ENCODE measurements around the gene NEURL1.

Gene NEURL1, protein sequence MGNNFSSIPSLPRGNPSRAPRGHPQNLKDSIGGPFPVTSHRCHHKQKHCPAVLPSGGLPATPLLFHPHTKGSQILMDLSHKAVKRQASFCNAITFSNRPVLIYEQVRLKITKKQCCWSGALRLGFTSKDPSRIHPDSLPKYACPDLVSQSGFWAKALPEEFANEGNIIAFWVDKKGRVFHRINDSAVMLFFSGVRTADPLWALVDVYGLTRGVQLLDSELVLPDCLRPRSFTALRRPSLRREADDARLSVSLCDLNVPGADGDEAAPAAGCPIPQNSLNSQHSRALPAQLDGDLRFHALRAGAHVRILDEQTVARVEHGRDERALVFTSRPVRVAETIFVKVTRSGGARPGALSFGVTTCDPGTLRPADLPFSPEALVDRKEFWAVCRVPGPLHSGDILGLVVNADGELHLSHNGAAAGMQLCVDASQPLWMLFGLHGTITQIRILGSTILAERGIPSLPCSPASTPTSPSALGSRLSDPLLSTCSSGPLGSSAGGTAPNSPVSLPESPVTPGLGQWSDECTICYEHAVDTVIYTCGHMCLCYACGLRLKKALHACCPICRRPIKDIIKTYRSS

DNA sequence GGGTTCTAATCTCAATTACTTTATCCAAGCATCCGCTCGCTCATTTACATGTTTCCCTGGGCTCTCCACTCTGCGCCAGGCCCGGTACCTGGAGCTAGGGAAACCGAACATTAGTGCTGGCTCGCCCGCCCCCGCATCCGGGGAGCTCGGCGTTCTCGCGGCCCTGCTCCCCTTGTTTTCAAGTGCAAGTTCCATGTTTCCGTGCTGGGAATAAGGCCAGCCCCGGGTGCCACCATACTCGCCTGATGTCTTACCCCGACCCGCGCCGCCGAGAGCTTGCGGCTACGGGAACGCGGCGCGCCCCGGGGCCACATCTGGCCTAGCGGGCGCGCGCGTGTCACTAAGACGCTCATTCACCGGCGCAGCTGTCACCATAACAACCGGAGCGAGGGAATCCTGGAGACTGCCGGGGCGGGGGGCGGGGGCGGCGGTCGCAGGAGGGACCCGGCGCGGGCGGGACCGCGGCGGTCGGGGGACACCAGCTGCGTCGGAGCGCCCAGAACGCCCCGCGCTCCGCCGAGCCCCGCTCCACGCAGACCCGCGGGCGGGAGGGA, at the start of gene NEURL1:
NEURL1 (plus strand) TSS at position 344 of the 554 bp plus-strand sequence. CDS start 683 bp downstream, outside the sequence.
- peak; percentile 11 for DNase-seq

DNA sequence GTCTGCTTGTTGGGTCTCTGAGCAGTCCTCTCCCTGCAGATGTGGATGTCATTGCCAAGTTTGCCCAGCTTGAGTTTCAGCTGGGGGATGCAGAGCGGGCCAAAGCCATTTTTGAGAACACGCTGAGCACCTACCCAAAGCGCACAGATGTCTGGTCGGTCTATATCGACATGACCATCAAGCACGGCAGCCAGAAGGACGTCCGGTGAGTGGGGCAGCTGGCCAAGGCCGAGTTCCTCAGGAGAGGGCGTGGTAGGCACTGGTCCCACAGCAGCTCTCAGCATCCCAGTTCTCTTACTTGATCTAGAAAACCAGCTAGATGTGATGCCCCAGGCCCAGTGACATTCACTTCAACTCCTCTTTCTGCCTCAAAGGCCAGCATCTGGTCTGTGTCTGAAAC, 49.0 kb upstream of the NEURL1 start:
- DNase-seq: no peak

DNA sequence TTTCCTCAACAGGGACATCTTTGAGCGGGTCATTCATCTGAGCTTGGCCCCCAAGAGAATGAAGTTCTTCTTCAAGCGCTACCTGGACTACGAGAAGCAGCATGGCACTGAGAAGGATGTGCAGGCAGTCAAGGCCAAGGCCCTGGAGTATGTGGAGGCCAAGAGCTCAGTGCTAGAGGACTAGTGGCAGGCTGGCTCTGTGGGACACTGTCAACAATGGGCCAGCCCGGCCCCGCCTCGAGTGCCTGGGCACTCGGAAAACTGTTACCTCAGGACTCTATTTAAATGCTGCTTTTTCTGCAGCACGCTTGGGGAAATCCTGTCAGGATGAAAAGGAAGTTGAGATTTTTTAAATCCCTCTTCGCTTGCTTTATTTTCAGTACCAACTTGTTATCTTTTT, 48.1 kb upstream of the NEURL1 start:
- no peak for DNase-seq

DNA sequence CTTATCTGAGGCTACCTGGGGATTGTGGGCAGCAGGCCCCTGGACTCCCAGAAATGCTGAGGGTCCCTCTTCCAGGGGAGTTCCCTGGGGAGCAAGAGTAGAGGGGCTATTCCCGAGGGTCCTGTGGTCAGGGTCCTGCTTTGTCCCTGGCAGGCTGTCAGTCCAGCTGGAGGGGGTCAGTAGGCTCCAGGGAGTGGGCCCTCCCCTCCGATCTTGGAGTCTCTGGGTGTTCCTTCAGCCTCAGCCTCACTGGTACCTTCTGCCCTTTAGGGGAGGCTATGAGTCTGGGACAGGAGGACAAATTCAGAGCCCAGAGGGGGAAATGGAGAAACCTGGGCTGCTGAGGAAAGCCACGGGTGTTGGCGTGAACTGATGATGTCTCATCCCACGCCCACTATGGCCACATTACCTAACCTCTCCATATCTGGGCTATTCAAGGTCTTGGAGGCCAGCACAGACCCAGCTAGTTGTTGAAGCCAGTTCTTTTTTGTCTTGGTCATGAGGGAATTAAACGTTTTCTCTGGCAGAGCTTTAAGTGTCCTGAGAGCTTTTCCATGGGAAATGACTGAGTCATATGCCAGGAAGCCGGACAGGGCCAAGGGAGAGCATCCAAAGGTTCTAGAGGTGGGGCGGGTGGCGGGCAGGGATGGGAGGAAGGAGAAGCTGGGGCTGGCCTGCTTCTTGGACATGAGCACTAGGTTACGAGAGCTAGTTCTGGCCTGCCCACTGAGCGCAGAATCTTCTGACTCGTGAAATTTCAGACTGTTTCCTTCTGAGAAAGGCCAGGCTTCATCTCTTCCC, 47.5 kb upstream of the NEURL1 start:
- DNase-seq: no peak

DNA sequence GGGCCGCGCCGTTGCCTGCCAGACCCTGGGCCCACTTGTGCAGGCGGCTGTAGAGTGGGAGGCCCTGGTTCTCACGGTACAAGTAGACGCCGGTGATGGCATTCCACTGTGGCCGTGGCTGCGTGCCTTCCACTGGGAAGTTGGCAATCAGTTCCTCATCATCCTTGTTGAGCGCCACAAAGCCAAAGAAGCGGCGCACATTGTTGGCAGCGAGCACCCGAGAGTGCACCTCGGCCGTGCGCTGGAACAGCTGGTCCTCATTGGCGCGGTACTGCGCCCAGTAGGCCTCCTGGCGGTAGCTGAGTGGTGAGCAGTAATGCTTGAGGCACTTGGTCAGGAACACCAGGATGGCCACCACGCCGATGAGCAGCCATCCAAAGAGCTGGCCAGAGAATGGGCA, 46.3 kb upstream of the NEURL1 start:
- DNase-seq: no peak

DNA sequence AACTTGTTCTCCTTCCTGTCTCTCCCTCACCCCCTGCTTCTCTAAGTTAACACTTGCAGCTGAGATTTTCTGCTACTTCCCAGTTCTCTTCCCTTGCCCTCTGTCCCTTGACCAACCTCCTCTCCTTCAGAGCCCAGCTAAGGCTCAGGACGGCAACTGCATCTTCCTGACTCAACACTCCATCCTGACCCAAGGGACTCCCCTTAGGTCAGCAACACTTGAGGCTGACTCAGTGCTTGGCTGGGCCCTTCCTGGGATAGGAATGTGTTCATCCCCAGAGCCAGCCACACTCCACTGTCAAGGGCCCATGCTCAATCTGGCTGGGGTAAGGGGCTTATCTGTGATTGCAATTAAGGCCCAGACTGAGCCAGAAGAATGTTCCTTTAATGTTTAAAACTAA, 44.8 kb upstream of the NEURL1 start:
- no peak for DNase-seq

DNA sequence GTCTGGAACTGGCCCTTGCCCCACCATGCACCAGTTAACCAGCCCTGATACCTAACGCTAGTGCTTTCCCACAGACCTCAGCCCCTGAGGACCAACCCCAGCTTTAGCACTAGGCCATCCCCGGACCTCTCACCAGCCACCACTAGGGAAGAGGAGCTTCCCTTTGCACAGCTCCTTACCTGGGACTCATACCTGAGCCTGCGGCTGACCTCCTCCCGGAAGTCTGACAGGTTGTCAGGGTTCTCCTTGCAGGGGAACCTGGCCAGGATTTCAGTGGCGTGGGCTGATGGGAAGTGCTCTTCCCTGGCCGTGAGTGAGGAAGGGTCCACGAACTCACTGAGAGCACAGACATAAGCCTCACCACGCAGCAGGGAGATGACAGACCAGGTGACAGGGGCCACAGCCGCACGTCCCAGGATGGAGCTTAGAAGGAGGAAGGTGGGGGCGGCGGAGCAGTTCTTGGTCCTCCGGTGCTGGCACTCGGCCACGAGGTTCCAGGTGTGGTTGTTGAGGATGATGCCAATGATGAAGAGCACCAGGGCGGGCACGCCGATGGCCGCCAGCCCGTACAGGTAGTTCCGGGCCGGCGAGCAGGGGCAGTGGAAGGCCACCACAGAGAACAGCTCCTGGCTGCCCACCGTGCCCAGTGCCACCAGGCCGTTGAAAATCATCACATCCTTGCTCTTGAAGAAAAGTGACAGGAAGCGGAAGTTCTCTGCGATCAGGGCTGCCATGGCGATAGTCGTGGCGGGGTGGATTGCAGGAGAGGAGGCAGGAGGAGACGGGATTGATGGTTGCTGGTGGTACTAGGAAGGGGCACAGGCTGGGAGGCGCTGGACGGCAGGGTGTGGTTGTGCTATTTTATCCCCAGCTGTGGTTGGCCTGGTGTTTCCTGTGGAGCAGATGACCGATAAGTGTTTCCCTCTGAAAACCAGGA, 44.0 kb upstream of the NEURL1 start:
- no peak for DNase-seq

DNA sequence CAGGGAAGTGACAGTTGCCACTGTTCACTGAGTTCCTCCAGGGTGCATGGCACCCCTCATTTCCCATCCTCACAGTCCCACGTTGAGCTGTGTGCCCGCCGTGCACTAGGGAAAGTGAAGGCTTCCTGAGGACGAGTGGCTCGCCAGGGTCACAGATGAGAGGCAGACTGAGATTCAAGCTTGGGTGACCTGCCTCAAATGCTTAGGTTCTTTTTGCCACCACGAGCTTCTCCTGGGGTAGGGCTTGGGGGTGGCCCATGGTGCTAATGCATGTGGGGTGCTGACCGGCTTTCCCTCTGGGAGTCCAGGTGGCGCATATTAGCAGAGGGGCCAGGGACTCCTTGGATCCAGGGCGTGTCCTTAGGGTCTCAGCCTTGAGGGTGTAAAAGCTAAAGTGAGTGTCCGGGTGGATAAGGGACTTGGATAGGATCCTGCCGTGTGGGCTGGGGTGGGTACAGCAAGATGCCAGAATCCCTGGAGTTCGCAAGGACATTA, 43.3 kb upstream of the NEURL1 start:
- DNase-seq: no peak

DNA sequence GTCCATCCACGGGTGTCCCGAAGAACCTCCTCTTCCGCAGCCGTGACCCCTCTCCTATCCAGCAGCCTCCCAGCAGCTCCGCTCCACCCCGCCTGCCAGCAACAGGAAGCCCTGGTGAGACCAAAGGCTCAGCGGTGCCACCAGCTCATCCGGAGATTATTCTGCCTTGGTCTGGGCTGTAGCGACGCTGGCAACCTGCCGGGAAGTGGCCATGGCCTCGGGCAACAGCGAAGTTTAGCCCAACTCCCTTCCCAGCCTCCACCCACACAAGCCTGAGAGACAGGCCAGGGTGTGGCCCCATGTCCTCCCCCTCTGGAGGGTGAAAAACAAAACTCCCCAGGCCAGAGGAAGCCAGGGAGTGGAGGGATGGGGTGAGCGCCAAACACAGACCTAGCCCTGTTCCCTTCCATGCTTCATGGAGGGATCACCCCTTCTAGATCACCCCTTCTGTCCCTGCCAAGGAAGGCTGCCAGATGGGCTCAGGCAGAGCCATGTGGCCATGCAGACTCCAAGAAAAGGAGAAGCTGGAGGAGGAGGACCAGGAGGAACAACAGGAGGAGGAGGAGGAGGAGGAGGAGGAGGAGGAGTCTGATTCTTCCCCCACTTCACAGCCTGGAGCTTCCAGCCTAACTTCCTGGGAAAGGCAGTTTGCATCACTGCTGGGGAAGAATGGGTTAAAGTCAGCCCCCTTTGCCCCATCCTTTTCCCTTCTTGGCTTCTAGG, 42.3 kb upstream of the NEURL1 start:
- DNase-seq: peak; percentile 50

DNA sequence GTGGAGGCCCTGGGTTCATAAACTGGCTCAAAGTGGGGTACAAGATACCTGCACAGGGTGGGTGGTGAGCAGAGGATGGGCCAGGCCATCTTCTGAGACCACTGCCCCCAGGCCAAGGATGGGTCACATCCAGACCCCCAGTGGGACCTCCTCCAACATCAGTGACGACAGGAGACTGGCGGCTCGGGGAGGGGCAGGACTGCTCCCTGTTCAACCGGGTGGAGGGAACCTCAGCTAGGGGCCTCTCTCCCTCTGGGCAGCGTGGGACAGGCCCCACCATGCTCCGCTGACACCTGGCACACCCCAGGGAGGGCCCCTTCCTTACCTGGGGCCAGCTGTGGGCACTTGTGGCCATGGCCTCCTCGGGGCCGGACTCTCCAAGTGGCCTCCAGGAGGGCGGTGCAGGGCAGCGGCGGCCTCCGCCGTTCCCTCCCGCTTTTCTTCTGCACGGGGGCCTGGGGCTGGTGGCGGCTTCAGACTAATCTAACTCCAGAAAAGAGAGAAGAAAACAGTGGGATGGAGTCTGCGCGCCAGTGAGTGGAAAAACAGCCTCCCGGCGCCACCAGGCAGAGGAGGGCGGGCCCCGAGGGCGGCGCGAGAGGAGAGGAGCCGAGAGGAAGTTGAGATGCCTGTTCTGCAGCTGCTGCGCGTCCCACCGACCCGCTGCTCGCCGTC, 41.5 kb upstream of the NEURL1 start, which contains the start of gene CALHM2:
CALHM2 (minus strand) TSS at position 540 of the 675 bp plus-strand sequence. CDS start 2,429 bp downstream, outside the sequence.
- DNase-seq: peak; percentile 67

DNA sequence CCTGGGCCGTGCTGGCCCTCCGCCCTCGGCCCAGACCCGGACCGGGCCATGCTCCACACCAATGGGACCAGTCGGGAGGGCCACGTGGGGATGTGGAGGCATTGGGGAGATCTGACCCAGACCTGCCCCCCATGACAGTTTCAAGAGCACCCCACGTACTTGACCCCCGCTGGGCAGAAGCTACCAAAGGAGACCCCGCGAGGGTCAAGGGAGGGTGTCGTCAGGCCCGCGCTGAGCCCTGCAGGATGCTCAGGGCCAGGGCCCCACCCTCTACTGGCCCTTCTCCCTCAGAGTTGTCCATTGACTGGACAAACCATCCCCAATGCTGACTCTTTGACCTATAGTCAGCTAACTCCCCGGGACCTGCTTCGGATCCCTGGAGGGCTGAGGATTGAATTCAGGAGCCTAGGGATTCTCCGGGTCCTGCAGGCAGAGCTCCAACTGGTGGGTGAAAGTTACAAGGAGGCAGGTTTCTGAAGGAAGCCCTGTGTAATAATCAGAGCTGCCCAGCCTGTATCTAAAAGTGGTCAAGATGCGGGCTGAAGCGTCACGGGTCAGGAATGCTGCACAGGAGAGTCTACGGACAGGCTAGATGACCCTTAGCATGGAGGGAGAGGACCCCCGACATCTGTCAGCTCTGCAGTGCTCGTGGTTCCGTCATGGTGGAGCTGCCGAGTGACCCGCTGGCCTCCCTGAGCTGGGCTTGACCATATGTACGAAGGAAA, 40.8 kb upstream of the NEURL1 start:
- DNase-seq: no peak

DNA sequence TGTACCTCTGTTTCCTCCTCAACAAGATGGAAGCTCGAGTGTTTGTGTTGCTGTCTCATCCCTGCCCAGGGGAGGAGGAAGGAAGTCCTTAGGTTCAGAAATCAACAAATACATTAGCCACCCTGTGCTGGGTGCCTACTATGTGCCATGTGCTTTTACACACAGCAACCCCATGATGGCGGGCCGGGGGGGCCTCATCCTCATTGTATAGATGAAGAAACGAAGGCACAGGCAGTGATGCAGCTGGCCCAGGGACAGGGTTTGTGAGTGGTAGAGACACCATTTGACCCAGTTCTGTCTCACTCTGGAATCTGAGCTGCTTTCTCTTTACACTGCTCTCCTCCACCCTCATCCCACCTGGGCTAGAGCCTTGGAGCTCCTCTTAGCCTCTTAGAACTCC, 39.5 kb upstream of the NEURL1 start:
- no peak for DNase-seq

DNA sequence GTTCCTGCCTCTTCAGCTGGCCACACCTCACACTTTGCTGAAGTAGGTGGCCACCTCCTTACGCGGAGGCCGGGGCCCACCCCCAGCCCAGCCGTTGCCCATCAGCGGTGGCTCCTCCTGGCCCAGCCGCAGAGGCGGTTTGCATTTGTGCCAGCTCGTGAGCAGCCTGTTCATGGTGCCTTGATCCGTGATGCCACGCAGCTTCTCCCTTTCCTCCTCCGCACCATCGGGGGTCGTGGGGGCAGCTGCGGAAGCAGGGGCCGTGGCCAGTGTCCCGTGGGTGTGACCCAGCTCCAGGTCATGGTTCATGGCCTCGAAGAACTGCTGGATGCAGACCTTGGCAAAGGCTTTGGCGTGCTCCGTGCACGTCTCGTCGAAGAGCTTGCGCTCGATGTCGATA, 38.3 kb upstream of the NEURL1 start:
- no peak for DNase-seq

DNA sequence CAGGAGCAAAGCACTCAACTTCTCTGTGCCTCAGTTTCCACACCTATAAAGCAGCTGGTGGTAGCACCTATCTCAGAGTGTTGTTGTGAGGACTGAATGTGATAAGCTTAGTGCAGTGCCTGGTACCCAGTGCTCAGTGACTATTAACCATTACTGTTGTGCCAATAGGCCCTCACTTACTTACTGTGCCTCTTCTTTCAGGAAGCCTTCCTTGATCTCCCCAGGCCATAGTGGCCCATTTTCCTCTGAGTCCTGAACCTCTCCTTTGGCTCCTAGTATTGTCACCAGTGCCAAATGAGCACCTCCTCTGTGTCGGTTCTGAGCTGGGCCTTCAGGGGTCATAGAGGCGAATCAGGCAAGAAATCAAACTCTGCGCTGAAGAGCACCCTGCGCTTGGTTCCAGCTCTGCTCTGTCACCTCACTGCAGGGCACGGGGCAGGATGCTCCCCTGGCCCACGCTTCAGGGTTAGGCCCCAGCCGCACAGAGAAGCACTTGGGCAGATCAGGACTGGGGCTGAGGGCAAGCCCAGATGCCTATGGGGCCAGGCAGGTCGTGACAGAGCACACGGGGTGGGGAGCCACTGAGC, 37.3 kb upstream of the NEURL1 start:
- no peak for DNase-seq

DNA sequence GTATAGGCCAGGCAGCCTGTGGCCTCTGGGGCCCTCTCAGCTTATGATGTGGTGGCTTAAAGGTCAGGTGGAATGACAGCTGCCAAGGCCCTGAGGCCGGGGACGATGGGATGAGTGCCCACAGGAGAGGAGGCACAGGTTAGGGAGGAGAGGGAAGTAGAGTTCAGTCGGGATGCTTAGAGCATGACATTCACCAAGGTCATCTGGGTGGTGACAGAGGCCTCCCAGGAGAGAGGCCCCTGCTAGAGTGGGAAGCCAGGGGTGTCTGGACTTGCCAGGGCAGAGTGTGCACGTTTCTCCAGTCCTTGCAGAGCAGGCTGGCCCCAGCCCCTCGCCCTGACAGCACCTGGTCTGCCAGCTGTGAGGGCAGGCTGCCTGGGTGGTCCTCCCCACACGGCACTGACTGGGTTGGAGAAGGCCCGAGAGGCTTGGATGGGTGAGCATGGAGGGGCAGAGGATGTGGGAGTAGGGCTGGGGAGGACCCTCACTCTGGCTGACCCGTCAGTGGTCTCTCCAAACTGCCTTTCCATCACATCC, 36.3 kb upstream of the NEURL1 start:
- DNase-seq: no peak

DNA sequence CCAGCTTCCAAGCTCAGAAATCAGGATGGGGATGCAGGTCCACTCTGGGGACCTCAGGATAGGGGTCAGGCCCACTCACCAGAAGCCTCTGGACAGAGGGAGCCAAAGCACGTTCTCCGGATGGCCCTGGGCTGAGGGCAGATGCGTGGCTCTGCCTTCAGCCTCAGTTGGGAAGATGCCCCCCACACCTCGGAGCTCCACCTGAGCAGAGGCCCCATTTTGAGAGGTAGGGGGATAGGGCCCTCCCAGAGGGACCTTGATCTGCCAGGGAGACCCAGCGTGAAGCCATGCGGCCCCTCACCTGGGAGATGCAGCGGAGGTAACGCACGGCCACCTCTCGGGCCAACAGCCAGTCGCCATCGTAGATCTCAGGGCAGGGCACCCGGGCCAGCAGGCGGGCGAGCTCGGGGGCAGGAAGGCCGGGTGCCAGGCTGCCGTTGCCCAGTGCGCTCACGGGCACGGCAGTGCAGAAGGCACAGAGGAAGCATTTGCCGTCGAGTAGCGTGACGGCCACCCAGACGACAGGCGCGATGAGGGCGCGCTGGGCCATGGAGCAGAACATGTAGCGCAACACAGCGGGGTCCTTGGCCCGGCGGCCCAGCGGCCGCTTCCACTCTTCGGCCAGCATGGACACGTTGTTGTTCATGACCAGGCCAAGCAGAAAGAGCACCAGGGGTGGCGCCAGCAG, 35.5 kb upstream of the NEURL1 start:
- DNase-seq: no peak

DNA sequence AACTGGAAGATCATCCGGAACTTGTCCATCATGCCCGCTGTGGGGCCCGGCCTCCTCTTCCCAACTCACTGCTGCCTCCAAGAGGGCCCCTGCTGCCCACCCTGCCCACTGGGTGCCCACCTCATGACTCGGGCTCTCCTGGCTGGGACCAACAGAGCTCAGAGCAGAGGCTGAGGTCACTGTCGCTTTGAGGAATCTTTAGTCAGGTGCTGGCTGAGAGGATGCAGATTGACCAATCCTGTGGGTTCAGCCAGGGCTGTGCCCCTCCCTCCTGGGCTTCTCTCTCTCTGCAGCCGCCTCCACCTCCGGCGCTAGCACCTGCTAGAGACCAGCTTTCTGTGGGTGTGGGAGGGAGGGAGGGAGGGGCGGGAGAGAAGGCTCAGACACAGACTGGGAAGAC, 34.8 kb upstream of the NEURL1 start, which contains the start of gene CALHM1:
CALHM1 (minus strand) TSS at position 181 of the 400 bp plus-strand sequence; CDS start at position 32, 149 bp downstream.
- DNase-seq: no peak

DNA sequence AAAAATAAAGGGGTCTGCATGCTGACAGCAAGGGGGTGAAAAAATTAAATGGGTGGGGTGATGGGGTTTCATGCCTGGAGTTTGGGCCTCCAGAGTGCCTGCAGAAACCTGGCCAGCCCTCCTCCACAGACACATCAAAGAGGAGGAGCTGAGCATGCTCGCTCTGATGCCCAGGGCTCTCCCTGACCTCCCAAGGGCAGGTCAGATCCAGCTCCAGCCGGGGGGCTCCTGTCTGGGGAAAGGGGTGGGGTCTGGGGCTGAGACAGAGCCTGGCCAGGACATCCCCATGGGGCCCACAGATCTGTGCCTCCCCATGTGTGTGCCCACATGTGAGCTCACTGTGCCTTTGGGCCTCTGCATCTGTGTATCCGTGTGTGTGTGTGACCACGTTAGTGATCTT, 33.9 kb upstream of the NEURL1 start:
- no peak for DNase-seq

DNA sequence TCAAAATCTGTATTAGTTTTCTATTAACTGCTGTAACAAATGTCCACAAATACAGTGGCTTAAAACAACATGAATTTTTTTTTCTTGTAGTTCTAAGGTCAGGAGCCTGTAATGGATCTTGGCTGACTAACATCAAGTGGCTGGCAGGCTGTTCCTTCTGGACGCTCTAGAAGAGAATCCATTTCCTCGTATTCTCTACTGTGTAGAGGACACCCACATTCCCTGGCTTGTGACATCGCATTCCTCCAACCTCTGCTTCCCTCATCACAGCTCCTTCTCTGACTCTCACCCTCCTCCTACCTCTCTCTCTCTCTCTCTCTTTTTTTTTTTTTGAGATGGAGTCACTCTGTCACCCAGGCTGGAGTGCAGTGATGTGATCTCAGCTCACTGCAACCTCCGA, 30.0 kb upstream of the NEURL1 start:
- DNase-seq: no peak
